Liver (tissue), 3 donors: ENCODE measurements around the gene TTLL5.

Source experiments
- EGR1 ChIP-seq, 2 donors: IDR thresholded peaks; 2 replicates each; pipeline ENCODE4 v1.6.1; 2016 to 2018; ENCODE audit warnings: antibody characterized with exemption in 2 of 2, low read depth in 2 of 2
- GABPA ChIP-seq, 2 donors: IDR thresholded peaks in 1 of 2; conservative IDR thresholded peaks in 1 of 2; 2 replicates each; pipeline ENCODE4 v1.6.1; 2016; ENCODE audit warnings: antibody characterized with exemption in 2 of 2, mild to moderate bottlenecking in 1 of 2, moderate library complexity in 1 of 2
- HNF4A ChIP-seq, 2 donors: conservative IDR thresholded peaks; 2 replicates each; pipeline ENCODE4 v1.6.1; 2016; ENCODE audit warnings: antibody characterized with exemption in 2 of 2, mild to moderate bottlenecking in 2 of 2
- JUND ChIP-seq, 2 donors: IDR thresholded peaks; 2 replicates each; pipeline ENCODE4 v1.6.1; 2016; ENCODE audit warnings: antibody characterized with exemption in 2 of 2
- NR2F2 ChIP-seq: IDR thresholded peaks from 2 replicates; pipeline ENCODE4 v1.6.1; 2016; ENCODE audit warnings: antibody characterized with exemption
- RAD21 ChIP-seq, 2 donors: IDR thresholded peaks; 2 replicates each; pipeline ENCODE4 v1.6.1; 2016; ENCODE audit warnings: antibody characterized with exemption in 2 of 2, mild to moderate bottlenecking in 2 of 2
- RXRA ChIP-seq, 2 donors: IDR thresholded peaks; 2 replicates each; pipeline ENCODE4 v1.6.1; 2017 to 2018; ENCODE audit warnings: antibody characterized with exemption in 2 of 2, mild to moderate bottlenecking in 1 of 2
- TAF1 ChIP-seq: conservative IDR thresholded peaks from 2 replicates; pipeline ENCODE4 v1.6.1; 2016; ENCODE audit warnings: antibody characterized with exemption, mild to moderate bottlenecking
- YY1 ChIP-seq: IDR thresholded peaks from 2 replicates; pipeline ENCODE4 v1.6.1; 2016; ENCODE audit warnings: antibody characterized with exemption, mild to moderate bottlenecking
- TF ChIP-seq, protein P1 (sequence below): IDR thresholded peaks from 2 replicates; pipeline ENCODE4 v1.6.1; 2016; ENCODE audit warnings: antibody characterized with exemption
- TF ChIP-seq, protein P2 (sequence below): fragments of 150-350 bp; IDR thresholded peaks from 2 replicates; pipeline ENCODE4 v1.5.1; 2017; ENCODE audit warnings: improper control_type of control experiment, low read depth, low read length; ENCODE audit not compliant: missing input control
- TF ChIP-seq, protein P3 (sequence below): IDR thresholded peaks from 2 replicates; pipeline ENCODE4 v1.6.1; 2016; ENCODE audit warnings: antibody characterized with exemption
- TF ChIP-seq, protein P4 (sequence below): IDR thresholded peaks from 2 replicates; pipeline ENCODE4 v1.6.1; 2016; ENCODE audit warnings: antibody characterized with exemption, mild to moderate bottlenecking
- donor health status: healthy.
- donor health status: healthy.

DNA sequence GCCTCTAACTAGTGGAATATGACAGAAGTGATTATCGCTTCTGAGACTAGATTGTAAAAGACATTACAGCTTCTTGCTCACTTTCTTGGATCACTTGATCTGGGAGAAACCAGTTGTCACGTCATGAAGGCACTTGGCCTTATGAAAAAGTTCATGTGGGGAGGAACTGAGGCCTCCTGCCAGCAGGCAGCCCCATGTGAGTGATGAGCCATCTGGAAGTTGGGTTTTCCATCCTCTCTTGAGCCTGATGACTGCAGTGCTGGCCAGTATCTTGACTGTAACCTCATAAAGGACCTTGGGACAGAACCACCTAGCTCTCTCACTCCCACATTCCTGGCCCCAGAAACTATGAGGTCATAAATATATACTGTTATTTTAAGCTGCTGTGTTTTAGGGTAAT, 28.0 kb downstream of the TTLL5 start:
- TF ChIP-seq YY1 (no peak), GABPA (IDR thresholded peaks at IDR 0.05 in 1 of 2, conservative IDR thresholded peaks at IDR 0.05 in 1 of 2) (no peak), RAD21 (IDR thresholded peaks at IDR 0.05) (no peak), RXRA (IDR thresholded peaks at IDR 0.05) (no peak), TAF1 (no peak), JUND (IDR thresholded peaks at IDR 0.05) (no peak), EGR1 (IDR thresholded peaks at IDR 0.05; ENCODE audit: low read depth in 2 of 2) (no peak), HNF4A (conservative IDR thresholded peaks at IDR 0.05) (no peak), NR2F2 (no peak)
- TF ChIP-seq, protein P1, sequence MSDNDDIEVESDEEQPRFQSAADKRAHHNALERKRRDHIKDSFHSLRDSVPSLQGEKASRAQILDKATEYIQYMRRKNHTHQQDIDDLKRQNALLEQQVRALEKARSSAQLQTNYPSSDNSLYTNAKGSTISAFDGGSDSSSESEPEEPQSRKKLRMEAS: no peak
- TF ChIP-seq, protein P2, sequence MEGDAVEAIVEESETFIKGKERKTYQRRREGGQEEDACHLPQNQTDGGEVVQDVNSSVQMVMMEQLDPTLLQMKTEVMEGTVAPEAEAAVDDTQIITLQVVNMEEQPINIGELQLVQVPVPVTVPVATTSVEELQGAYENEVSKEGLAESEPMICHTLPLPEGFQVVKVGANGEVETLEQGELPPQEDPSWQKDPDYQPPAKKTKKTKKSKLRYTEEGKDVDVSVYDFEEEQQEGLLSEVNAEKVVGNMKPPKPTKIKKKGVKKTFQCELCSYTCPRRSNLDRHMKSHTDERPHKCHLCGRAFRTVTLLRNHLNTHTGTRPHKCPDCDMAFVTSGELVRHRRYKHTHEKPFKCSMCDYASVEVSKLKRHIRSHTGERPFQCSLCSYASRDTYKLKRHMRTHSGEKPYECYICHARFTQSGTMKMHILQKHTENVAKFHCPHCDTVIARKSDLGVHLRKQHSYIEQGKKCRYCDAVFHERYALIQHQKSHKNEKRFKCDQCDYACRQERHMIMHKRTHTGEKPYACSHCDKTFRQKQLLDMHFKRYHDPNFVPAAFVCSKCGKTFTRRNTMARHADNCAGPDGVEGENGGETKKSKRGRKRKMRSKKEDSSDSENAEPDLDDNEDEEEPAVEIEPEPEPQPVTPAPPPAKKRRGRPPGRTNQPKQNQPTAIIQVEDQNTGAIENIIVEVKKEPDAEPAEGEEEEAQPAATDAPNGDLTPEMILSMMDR: no peak
- TF ChIP-seq, protein P3, sequence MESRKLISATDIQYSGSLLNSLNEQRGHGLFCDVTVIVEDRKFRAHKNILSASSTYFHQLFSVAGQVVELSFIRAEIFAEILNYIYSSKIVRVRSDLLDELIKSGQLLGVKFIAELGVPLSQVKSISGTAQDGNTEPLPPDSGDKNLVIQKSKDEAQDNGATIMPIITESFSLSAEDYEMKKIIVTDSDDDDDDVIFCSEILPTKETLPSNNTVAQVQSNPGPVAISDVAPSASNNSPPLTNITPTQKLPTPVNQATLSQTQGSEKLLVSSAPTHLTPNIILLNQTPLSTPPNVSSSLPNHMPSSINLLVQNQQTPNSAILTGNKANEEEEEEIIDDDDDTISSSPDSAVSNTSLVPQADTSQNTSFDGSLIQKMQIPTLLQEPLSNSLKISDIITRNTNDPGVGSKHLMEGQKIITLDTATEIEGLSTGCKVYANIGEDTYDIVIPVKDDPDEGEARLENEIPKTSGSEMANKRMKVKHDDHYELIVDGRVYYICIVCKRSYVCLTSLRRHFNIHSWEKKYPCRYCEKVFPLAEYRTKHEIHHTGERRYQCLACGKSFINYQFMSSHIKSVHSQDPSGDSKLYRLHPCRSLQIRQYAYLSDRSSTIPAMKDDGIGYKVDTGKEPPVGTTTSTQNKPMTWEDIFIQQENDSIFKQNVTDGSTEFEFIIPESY: no peak
- TF ChIP-seq, protein P4, sequence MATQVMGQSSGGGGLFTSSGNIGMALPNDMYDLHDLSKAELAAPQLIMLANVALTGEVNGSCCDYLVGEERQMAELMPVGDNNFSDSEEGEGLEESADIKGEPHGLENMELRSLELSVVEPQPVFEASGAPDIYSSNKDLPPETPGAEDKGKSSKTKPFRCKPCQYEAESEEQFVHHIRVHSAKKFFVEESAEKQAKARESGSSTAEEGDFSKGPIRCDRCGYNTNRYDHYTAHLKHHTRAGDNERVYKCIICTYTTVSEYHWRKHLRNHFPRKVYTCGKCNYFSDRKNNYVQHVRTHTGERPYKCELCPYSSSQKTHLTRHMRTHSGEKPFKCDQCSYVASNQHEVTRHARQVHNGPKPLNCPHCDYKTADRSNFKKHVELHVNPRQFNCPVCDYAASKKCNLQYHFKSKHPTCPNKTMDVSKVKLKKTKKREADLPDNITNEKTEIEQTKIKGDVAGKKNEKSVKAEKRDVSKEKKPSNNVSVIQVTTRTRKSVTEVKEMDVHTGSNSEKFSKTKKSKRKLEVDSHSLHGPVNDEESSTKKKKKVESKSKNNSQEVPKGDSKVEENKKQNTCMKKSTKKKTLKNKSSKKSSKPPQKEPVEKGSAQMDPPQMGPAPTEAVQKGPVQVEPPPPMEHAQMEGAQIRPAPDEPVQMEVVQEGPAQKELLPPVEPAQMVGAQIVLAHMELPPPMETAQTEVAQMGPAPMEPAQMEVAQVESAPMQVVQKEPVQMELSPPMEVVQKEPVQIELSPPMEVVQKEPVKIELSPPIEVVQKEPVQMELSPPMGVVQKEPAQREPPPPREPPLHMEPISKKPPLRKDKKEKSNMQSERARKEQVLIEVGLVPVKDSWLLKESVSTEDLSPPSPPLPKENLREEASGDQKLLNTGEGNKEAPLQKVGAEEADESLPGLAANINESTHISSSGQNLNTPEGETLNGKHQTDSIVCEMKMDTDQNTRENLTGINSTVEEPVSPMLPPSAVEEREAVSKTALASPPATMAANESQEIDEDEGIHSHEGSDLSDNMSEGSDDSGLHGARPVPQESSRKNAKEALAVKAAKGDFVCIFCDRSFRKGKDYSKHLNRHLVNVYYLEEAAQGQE: no peak
